GM18867 (cell line): Measurements from ENCODE around the gene VEZF1.
A peak's percentile ranks its signal among the peaks of the same experiment; 100 is the strongest.

Source experiments
- ATAC-seq: cut with Tn5 transposase; IDR thresholded peaks from one replicate; pipeline ENCODE4 v1.9.1; 2021; ENCODE audit warnings: mild to moderate bottlenecking, moderate library complexity; ENCODE audit not compliant: unreplicated experiment

The VEZF1 gene

GRCh38 chr17:57987581-57988300 lies at the start of gene VEZF1:
Gene VEZF1, minus strand, starts transcription at chr17:57988254. Its CDS starts 143 bp downstream, at chr17:57988111.
- ATAC-seq, result peak; percentile 69

GRCh38 chr17:58032691-58033415 lies 44.8 kb upstream of the VEZF1 start:
- no peak for ATAC-seq

GRCh38 chr17:58028578-58028977 lies 40.5 kb upstream of the VEZF1 start:
- no peak for ATAC-seq

- no peak for ATAC-seq
Measured at GRCh38 chr17:58020401-58020800, 32.3 kb upstream of the VEZF1 start.

GRCh38 chr17:58019521-58019920 lies 31.5 kb upstream of the VEZF1 start:
- ATAC-seq, result no peak

GRCh38 chr17:58019039-58019438 lies 31.0 kb upstream of the VEZF1 start:
- no peak for ATAC-seq

GRCh38 chr17:58010067-58010799 lies 22.2 kb upstream of the VEZF1 start:
- ATAC-seq, result no peak

- ATAC-seq, result peak; percentile 22
Measured at GRCh38 chr17:58007781-58008706, 20.0 kb upstream of the VEZF1 start.

GRCh38 chr17:58006924-58007780 lies 19.1 kb upstream of the VEZF1 start, which contains the start of gene SRSF1:
Gene SRSF1, minus strand, starts transcription at chr17:58007246. Its CDS starts 109 bp downstream, at chr17:58007137.
- ATAC-seq, result peak; percentile 89

- ATAC-seq, result peak; percentile 20
Measured at GRCh38 chr17:58006560-58006923, 18.5 kb upstream of the VEZF1 start.

- ATAC-seq, result peak; percentile 1
Measured at GRCh38 chr17:58005728-58006559, 17.9 kb upstream of the VEZF1 start.

- ATAC-seq, result no peak
Measured at GRCh38 chr17:58005031-58005727, 17.1 kb upstream of the VEZF1 start.

GRCh38 chr17:58004060-58004459 lies 16.0 kb upstream of the VEZF1 start:
- no peak for ATAC-seq

GRCh38 chr17:58002973-58003372 lies 14.9 kb upstream of the VEZF1 start:
- no peak for ATAC-seq

- no peak for ATAC-seq
Measured at GRCh38 chr17:58002154-58002948, 14.3 kb upstream of the VEZF1 start.

- no peak for ATAC-seq
Measured at GRCh38 chr17:58001461-58002124, 13.5 kb upstream of the VEZF1 start.
